Measurements from ENCODE around the gene TRIM62.

GRCh38 chr1:33221385-33221758 lies 39.5 kb upstream of the TRIM62 start:
- TF ChIP-seq CTCF (IDR thresholded peaks at IDR 0.05; ENCODE audit: insufficient read depth, low read length, poor library complexity, severe bottlenecking) (no peak), EZH2phosphoT487 (conservative IDR thresholded peaks at IDR 0.05; ENCODE audit: low read length) (no peak)
